HG03175 (cell line): ENCODE results near the gene CHST12.

ENCODE experiments used
- ATAC-seq: cut with Tn5 transposase; IDR thresholded peaks from one replicate; pipeline ENCODE4 v1.9.1; 2021; ENCODE audit warnings: mild to moderate bottlenecking, moderate library complexity; ENCODE audit not compliant: unreplicated experiment

CHST12 gene

GRCh38 chr7:2497065-2497464 is 93.7 kb downstream of the CHST12 start:
- no peak for ATAC-seq

- ATAC-seq = no peak
These were observed 94.3 kb downstream of the CHST12 start for GRCh38 chr7:2497500-2498336.
